Caco-2 (cell line): ENCODE results near the gene ZNF774. TPM values are rescaled to one million over a fixed set of nuclear protein-coding genes. Genes with fewer than 3 reads are reported as not detected.
A peak's percentile ranks its signal among the peaks of the same experiment; 100 is the strongest.

Experiments
- BruUV-seq: library from RNA; stranded (reverse); fragments of 400-500 nt; replicated peaks from 2 replicates; lab custom pipeline; 2021; lab: Mats Ljungman, UMichigan
- CTCF ChIA-PET: fragments of 300-600 bp; sonication (Branson Sonifier 250); formaldehyde crosslinking; loops from one replicate; lab custom pipeline; 2022; ENCODE audit warnings: antibody characterized with exemption; lab: Charles Lee
- POLR2A ChIA-PET: fragments of 300-600 bp; sonication (Branson Sonifier 250); formaldehyde crosslinking; loops from one replicate; lab custom pipeline; 2022; ENCODE audit warnings: antibody characterized with exemption; lab: Charles Lee
- DNase-seq, 2 experiments: peaks; one replicate each; pipeline versions ENCODE4 v3.0.0 to v3.0.0-alpha.2; 2020 to 2022
- H3K27me3 ChIP-seq: replicated peaks from 2 replicates; pipeline ENCODE4 v1.6.0; 2011; ENCODE audit warnings: low read length; ENCODE audit not compliant: control insufficient read depth, insufficient read depth
- H3K36me3 ChIP-seq: 2 replicates; pipeline ENCODE4 v1.5.1; 2011; ENCODE audit warnings: low read length; ENCODE audit not compliant: control insufficient read depth, insufficient read depth
- H3K4me1 ChIP-seq: fragments of 250-450 bp; sonication (Bioruptor Pico); 2 replicates; pipeline ENCODE4 v1.5.1; 2020; ENCODE audit warnings: mild to moderate bottlenecking
- H3K4me3 ChIP-seq: 2 replicates; pipeline ENCODE4 v1.5.1; 2011; ENCODE audit warnings: low read depth, mild to moderate bottlenecking, control low read depth, low read length
- H3K9me3 ChIP-seq: fragments of 250-450 bp; sonication (Bioruptor Pico); 2 replicates; pipeline ENCODE4 v1.5.1; 2020; ENCODE audit warnings: mild to moderate bottlenecking, moderate library complexity
- H3K27ac Mint-ChIP-seq: one replicate; pipeline ENCODE4 v1.8.0; 2022; ENCODE audit warnings: mixed read lengths; ENCODE audit not compliant: unreplicated experiment
- H3K27me3 Mint-ChIP-seq: one replicate; pipeline ENCODE4 v1.8.0; 2022; ENCODE audit warnings: mixed read lengths; ENCODE audit not compliant: insufficient read depth, unreplicated experiment
- H3K36me3 Mint-ChIP-seq: one replicate; pipeline ENCODE4 v1.8.0; 2022; ENCODE audit warnings: mild to moderate bottlenecking, mixed read lengths; ENCODE audit not compliant: insufficient read depth, unreplicated experiment
- H3K4me1 Mint-ChIP-seq: one replicate; pipeline ENCODE4 v1.8.0; 2022; ENCODE audit warnings: low read depth, mixed read lengths; ENCODE audit not compliant: unreplicated experiment
- H3K4me3 Mint-ChIP-seq: one replicate; pipeline ENCODE4 v1.8.0; 2022; ENCODE audit warnings: mild to moderate bottlenecking, moderate library complexity, mixed read lengths; ENCODE audit not compliant: unreplicated experiment
- H3K9me3 Mint-ChIP-seq: one replicate; pipeline ENCODE4 v1.8.0; 2022; ENCODE audit warnings: mixed read lengths; ENCODE audit not compliant: unreplicated experiment
- intact Hi-C: fragments of 100-400 bp; cut with micrococcal nuclease; formaldehyde crosslinking; loops from one replicate; pipeline ENCODE4 v1.10.0; 2022; ENCODE audit not compliant: unreplicated experiment
- total RNA-seq: library from RNA; stranded (reverse); gene quantifications from 2 replicates; pipeline ENCODE4 v1.2.3, GENCODE V29; 2022
- TF ChIP-seq, protein P1 (sequence below), 2 experiments: fragments of 200-600 bp in 1 of 2; IDR thresholded peaks; 1 replicate in 1 of 2; 2 replicates in 1 of 2; pipeline versions ENCODE4 v1.5.1 to v1.8.0; 2011 to 2022; ENCODE audit warnings: antibody characterized with exemption in 1 of 2, control low read depth in 1 of 2, inconsistent platforms in 1 of 2, low read depth in 1 of 2, low read length in 1 of 2, mild to moderate bottlenecking in 1 of 2, moderate library complexity in 1 of 2; ENCODE audit not compliant: insufficient read depth in 1 of 2, severe bottlenecking in 1 of 2, unreplicated experiment in 1 of 2

Gene ZNF774
- total RNA-seq, 1 experiment from 2014 or later, result 11.9 TPM

DNA sequence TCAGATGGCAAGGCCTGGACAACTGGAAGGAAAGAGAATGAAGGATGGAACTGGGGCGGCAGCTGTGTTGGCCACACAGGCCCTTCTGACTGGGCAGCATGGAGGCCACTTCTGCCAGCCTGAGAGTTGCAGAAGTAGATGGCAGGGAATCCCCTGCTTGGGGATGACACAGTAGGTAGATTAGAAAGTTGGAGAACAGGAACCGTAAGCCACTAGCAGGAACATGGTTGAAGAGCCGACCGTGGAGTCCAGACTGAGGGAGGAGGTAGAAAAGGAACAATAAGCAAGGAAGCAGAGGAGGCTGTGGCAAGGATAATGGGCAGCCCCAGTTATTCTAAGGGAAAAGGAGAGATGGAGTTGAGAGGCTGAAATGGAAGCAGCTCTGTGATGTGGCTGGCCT, 26.4 kb upstream of the ZNF774 start:
- Histone ChIP-seq H3K4me1 (peaks cover 22% of the 10 kb centered on the region), H3K4me3 (no peak overlapping the region), H3K36me3 (no peaks in the 10 kb centered on the region), H3K9me3 (no peaks in the 10 kb centered on the region), H3K27me3 (no peaks in the 10 kb centered on the region)
- no peak for DNase-seq
- Mint-ChIP-seq H3K27ac (peak overlapping the region; percentile 14), H3K4me3 (no peak overlapping the region), H3K9me3 (no peaks in the 10 kb centered on the region), H3K27me3 (no peaks in the 10 kb centered on the region), H3K36me3 (peaks cover 8% of the 10 kb centered on the region), H3K4me1 (peaks cover 15% of the 10 kb centered on the region)
- ChIA-PET CTCF (interaction anchor here (0.6 kb wide), 1 partner anchor 98 kb away, joined by 3 read pairs; no protein-coding TSS in a partner anchor), POLR2A (no interaction called here)
- intact Hi-C loops, result no loop called here
- no TSS peak for BruUV-seq
- TF ChIP-seq, protein P1, sequence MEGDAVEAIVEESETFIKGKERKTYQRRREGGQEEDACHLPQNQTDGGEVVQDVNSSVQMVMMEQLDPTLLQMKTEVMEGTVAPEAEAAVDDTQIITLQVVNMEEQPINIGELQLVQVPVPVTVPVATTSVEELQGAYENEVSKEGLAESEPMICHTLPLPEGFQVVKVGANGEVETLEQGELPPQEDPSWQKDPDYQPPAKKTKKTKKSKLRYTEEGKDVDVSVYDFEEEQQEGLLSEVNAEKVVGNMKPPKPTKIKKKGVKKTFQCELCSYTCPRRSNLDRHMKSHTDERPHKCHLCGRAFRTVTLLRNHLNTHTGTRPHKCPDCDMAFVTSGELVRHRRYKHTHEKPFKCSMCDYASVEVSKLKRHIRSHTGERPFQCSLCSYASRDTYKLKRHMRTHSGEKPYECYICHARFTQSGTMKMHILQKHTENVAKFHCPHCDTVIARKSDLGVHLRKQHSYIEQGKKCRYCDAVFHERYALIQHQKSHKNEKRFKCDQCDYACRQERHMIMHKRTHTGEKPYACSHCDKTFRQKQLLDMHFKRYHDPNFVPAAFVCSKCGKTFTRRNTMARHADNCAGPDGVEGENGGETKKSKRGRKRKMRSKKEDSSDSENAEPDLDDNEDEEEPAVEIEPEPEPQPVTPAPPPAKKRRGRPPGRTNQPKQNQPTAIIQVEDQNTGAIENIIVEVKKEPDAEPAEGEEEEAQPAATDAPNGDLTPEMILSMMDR (IDR thresholded peaks at IDR 0.05; ENCODE audit: insufficient read depth in 1 of 2, low read depth in 1 of 2, low read length in 1 of 2, severe bottlenecking in 1 of 2, unreplicated experiment in 1 of 2), result no peak

DNA sequence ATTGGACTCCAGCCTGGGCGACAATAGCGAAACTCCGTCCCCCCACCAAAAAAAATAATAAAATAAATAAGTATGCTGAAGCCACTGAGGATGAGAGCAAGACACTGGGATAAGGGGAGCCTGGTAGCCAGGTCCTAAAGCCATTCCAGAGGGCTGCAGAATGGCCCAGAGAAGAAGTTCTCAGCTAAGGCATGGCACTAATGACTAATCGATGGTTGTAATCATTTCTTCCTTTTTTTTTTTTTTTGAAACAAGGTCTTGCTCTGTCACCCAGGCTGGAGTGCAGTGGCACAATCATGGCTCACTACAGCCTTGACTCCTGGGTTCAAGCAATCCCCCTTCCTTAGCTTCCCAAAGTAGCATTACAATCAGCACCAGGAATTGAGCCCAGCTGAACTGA, 25.6 kb upstream of the ZNF774 start:
- H3K27me3 ChIP-seq, result no peaks in the 10 kb centered on the region
- Mint-ChIP-seq H3K9me3 (no peaks in the 10 kb centered on the region), H3K27me3 (no peaks in the 10 kb centered on the region), H3K36me3 (peaks cover 8% of the 10 kb centered on the region), H3K4me3 (no peak overlapping the region), H3K27ac (no peak overlapping the region), H3K4me1 (peaks cover 15% of the 10 kb centered on the region)
- CTCF ChIA-PET, result interaction anchor here (0.5 to 0.6 kb wide), 2 partner anchors 28 to 97 kb away, joined by 3 to 5 read pairs; no protein-coding TSS in a partner anchor
- TF ChIP-seq, protein P1 (IDR thresholded peaks at IDR 0.05; ENCODE audit: insufficient read depth in 1 of 2, low read depth in 1 of 2, low read length in 1 of 2, severe bottlenecking in 1 of 2, unreplicated experiment in 1 of 2), result no peak
- intact Hi-C loops, result no loop called here
- no peaks in the 10 kb centered on the region for H3K36me3 ChIP-seq
- DNase-seq, result no peak
- H3K9me3 ChIP-seq, result no peaks in the 10 kb centered on the region
- no peak overlapping the region for H3K4me3 ChIP-seq
- no TSS peak for BruUV-seq
- H3K4me1 ChIP-seq, result peaks cover 20% of the 10 kb centered on the region
- POLR2A ChIA-PET, result no interaction called here

DNA sequence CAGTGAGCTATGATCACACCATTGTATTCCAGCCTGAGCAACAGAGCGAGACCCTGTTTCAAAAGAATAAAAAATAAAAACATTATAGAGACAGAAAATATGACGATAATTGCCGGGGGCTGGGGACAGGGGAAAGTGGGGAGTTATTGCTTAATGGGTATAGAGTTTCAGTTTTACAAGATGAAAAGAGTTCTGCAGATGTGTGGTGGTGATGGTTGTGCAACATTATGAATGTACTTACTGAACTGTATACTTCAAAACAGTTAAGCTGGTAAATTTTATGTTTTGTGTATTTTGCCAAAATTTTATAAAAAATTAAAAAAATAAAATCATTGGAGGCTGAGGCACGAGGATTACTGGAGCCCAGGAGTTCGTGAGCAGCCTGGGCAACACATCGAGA, 24.8 kb upstream of the ZNF774 start:
- POLR2A ChIA-PET, result no interaction called here
- Mint-ChIP-seq H3K27me3 (no peaks in the 10 kb centered on the region), H3K27ac (no peak overlapping the region), H3K9me3 (no peaks in the 10 kb centered on the region), H3K4me1 (peaks cover 15% of the 10 kb centered on the region), H3K4me3 (no peak overlapping the region), H3K36me3 (peaks cover 8% of the 10 kb centered on the region)
- H3K4me3 ChIP-seq, result no peak overlapping the region
- CTCF ChIA-PET, result no interaction called here
- intact Hi-C loops, result no loop called here
- H3K9me3 ChIP-seq, result no peaks in the 10 kb centered on the region
- H3K36me3 ChIP-seq, result no peaks in the 10 kb centered on the region
- peaks cover 20% of the 10 kb centered on the region for H3K4me1 ChIP-seq
- no peak for DNase-seq
- TF ChIP-seq, protein P1 (IDR thresholded peaks at IDR 0.05; ENCODE audit: insufficient read depth in 1 of 2, low read depth in 1 of 2, low read length in 1 of 2, severe bottlenecking in 1 of 2, unreplicated experiment in 1 of 2), result no peak
- H3K27me3 ChIP-seq, result no peaks in the 10 kb centered on the region
- no TSS peak for BruUV-seq
